Measurements from ENCODE around the gene FHOD3.

GRCh38 chr18:36688020-36688965 lies 390.8 kb downstream of the FHOD3 start:
- peak; percentile 65 to 77 (median 71) for TF ChIP-seq CTCF (IDR thresholded peaks at IDR 0.05)
- no peak for TF ChIP-seq POLR2A (IDR thresholded peaks at IDR 0.05)

Measured in uterus (tissue), 2 donors.